ENCODE measurements around the gene SMURF1.

Gene SMURF1

GRCh38 chr7:99033765-99034164 is 110.1 kb downstream of the SMURF1 start:
- no peak overlapping the region for H3K27ac Mint-ChIP-seq
- DNase-seq: no peak
- H3K4me3 Mint-ChIP-seq: no peak overlapping the region
- H3K27me3 Mint-ChIP-seq: no peaks in the 10 kb centered on the region
- peaks cover 56% of the 10 kb centered on the region for H3K36me3 Mint-ChIP-seq
- H3K4me1 Mint-ChIP-seq: no peaks in the 10 kb centered on the region
- CTCF ChIA-PET: no interaction called here
- no peaks in the 10 kb centered on the region for H3K9me3 Mint-ChIP-seq

DNA sequence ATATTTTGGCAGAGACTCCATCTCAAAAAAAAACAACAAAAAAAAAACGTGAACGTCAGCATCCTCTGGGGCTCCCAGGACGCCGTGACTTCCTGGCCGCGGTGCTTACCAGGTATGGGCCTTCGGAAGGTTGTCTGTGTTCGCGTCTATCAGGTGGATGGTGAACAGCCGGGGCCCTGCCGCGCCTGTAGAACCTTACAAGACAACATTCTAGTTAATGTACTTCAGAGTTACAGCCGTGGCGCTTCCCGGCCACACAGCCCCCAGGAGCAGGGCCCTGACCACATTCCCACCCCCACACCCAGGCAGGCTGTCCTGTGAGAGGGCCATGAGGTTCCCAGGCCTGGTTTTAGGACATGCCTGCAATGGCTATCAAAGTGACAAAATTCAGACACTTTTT is 111.0 kb downstream of the SMURF1 start:
- DNase-seq: no peak
- Mint-ChIP-seq H3K27me3 (no peaks in the 10 kb centered on the region), H3K4me1 (no peaks in the 10 kb centered on the region), H3K27ac (no peak overlapping the region), H3K4me3 (no peak overlapping the region), H3K36me3 (peaks cover 50% of the 10 kb centered on the region), H3K9me3 (no peaks in the 10 kb centered on the region)
- CTCF ChIA-PET: no interaction called here

GRCh38 chr7:99031496-99031895 is 112.4 kb downstream of the SMURF1 start:
- Mint-ChIP-seq H3K9me3 (no peaks in the 10 kb centered on the region), H3K36me3 (peaks cover 41% of the 10 kb centered on the region), H3K27ac (no peak overlapping the region), H3K4me3 (no peak overlapping the region), H3K4me1 (no peaks in the 10 kb centered on the region), H3K27me3 (no peaks in the 10 kb centered on the region)
- CTCF ChIA-PET: no interaction called here
- no peak for DNase-seq

DNA sequence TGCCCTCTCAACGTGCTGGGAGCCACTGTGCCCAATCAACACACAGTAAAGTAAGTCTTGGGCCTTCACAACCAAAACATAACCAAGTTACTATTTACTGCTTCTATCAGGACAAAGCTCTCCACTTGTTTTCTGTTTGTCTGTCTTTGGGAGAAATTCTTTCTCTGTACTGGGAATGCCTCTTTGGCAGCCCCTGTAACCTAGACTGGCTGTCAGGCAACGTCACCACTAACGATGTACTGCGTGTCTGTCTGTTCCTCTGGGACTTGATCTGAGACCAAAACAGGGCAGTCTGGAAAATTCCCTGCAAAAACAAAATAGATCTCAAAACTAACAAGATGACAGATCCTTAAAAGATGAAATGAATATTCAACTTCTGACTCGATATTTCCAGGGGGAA is 113.0 kb downstream of the SMURF1 start:
- no peak for DNase-seq
- Mint-ChIP-seq H3K36me3 (peaks cover 36% of the 10 kb centered on the region), H3K27me3 (no peaks in the 10 kb centered on the region), H3K27ac (no peak overlapping the region), H3K4me3 (no peak overlapping the region), H3K4me1 (no peaks in the 10 kb centered on the region), H3K9me3 (no peaks in the 10 kb centered on the region)
- CTCF ChIA-PET: no interaction called here

- Mint-ChIP-seq H3K36me3 (peaks cover 31% of the 10 kb centered on the region), H3K27ac (no peak overlapping the region), H3K4me1 (no peaks in the 10 kb centered on the region), H3K27me3 (no peaks in the 10 kb centered on the region), H3K9me3 (no peaks in the 10 kb centered on the region), H3K4me3 (no peak overlapping the region)
- DNase-seq: no peak
- CTCF ChIA-PET: no interaction called here
Observed at GRCh38 chr7:99030457-99030856, 113.5 kb downstream of the SMURF1 start.

GRCh38 chr7:99029466-99030435 is 114.2 kb downstream of the SMURF1 start:
- CTCF ChIA-PET: no interaction called here
- Mint-ChIP-seq H3K27ac (no peak overlapping the region), H3K27me3 (no peaks in the 10 kb centered on the region)

GRCh38 chr7:99028261-99028973 is 115.5 kb downstream of the SMURF1 start:
- H3K27ac Mint-ChIP-seq: peak overlapping the region; percentile 49
- CTCF ChIA-PET: no interaction called here

More at GRCh38 chr7:99029466-99030435, 114.2 kb downstream of the SMURF1 start:
- Mint-ChIP-seq H3K4me1 (no peaks in the 10 kb centered on the region), H3K9me3 (no peaks in the 10 kb centered on the region), H3K4me3 (no peak overlapping the region), H3K36me3 (peaks cover 29% of the 10 kb centered on the region)
- DNase-seq: no peak

DNA sequence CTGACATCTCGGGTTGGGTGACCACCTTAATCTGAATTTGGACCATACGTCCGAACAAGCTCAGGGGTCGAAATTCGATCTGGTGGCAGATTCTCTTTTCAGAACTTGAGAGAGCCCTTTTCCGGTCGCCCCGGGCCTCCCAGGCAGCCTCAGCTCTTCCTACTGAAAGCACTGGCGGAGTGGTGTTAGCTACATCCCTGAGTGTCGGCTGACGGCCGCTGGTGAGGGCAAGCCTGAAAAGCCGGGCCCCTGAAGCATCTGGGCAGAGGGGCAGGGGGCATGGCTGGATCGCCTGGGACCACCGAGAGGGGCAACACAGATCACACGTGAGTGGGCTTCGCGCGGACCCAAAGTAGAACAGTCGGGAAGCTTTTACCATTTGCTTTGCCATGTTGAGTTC is 116.1 kb downstream of the SMURF1 start:
- Mint-ChIP-seq H3K27ac (peak overlapping the region; percentile 49), H3K36me3 (peaks cover 31% of the 10 kb centered on the region)
- CTCF ChIA-PET: no interaction called here

More at GRCh38 chr7:99028261-99028973, 115.5 kb downstream of the SMURF1 start:
- Mint-ChIP-seq H3K4me1 (no peaks in the 10 kb centered on the region), H3K4me3 (no peak overlapping the region), H3K9me3 (no peaks in the 10 kb centered on the region), H3K27me3 (no peaks in the 10 kb centered on the region), H3K36me3 (peaks cover 25% of the 10 kb centered on the region)
- DNase-seq: no peak

GRCh38 chr7:99027241-99027640 is 116.7 kb downstream of the SMURF1 start:
- CTCF ChIA-PET: no interaction called here
- DNase-seq: no peak
- Mint-ChIP-seq H3K36me3 (peaks cover 32% of the 10 kb centered on the region), H3K9me3 (no peaks in the 10 kb centered on the region), H3K27ac (no peak overlapping the region), H3K4me3 (no peak overlapping the region), H3K27me3 (no peaks in the 10 kb centered on the region), H3K4me1 (no peaks in the 10 kb centered on the region)

More for the DNA sequence above, 116.1 kb downstream of the SMURF1 start:
- DNase-seq: no peak
- Mint-ChIP-seq H3K9me3 (no peaks in the 10 kb centered on the region), H3K4me1 (no peaks in the 10 kb centered on the region), H3K27me3 (no peaks in the 10 kb centered on the region), H3K4me3 (no peak overlapping the region)

- no peak overlapping the region for H3K4me3 Mint-ChIP-seq
- H3K9me3 Mint-ChIP-seq: no peaks in the 10 kb centered on the region
- H3K36me3 Mint-ChIP-seq: peaks cover 32% of the 10 kb centered on the region
- no peaks in the 10 kb centered on the region for H3K27me3 Mint-ChIP-seq
- DNase-seq: no peak
- H3K4me1 Mint-ChIP-seq: no peaks in the 10 kb centered on the region
- CTCF ChIA-PET: interaction anchor here (0.5 kb wide), 1 partner anchor 322 kb away, joined by 3 read pairs; no protein-coding TSS in a partner anchor
- H3K27ac Mint-ChIP-seq: no peak overlapping the region
Observed at GRCh38 chr7:99024066-99024465, 119.8 kb downstream of the SMURF1 start.

DNA sequence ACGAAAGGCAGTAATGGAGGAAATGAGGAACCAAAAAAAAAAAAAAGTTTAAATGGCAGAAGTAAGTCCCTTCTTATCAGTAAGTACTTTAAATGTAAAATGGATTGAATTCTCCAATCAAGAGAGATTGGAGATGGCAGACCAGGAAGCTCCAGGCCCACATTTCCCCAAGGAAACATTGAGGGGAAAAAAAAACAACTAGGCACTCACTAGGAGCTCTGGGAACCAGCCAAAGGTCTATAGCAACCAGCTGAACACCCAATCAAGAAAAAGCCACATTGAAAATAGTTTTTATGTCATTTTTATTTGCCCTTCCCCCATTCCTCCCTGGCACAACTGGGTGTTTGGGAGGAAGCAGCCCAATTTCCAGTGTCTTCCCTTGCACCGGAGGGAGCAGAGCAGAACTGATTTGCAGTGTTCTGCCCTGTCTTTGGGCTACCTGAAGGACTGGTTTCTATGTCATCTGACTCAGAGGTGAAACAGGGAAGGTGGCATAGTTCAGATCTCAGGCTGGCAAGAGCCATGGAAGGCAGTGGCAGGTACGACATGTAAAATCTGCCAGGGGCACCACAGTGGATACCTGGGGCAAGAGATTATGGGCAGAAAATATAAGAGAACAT is 121.9 kb downstream of the SMURF1 start:
- no peak overlapping the region for H3K27ac Mint-ChIP-seq
- H3K27me3 Mint-ChIP-seq: no peaks in the 10 kb centered on the region
- no peak for DNase-seq
- CTCF ChIA-PET: no interaction called here
- no peak overlapping the region for H3K4me3 Mint-ChIP-seq
- H3K4me1 Mint-ChIP-seq: no peaks in the 10 kb centered on the region
- H3K36me3 Mint-ChIP-seq: peaks cover 31% of the 10 kb centered on the region
- no peaks in the 10 kb centered on the region for H3K9me3 Mint-ChIP-seq

DNA sequence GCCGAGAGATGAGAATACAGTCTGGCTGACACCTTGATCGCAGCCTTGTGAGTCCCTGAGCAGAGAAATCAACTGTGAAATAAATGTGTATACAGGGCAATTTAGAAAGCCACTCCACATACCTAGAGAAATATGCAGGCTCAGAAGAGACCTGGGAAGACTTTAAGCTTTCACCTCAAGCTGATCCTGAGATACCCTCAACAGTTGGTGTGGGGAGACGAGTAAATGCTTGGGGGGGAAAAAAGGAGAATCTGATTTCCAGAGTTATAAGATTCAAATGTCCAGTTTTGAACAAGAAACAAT is 123.5 kb downstream of the SMURF1 start:
- no peaks in the 10 kb centered on the region for H3K4me1 Mint-ChIP-seq
- DNase-seq: no peak
- H3K27me3 Mint-ChIP-seq: no peaks in the 10 kb centered on the region
- CTCF ChIA-PET: no interaction called here
- H3K36me3 Mint-ChIP-seq: peaks cover 43% of the 10 kb centered on the region
- no peak overlapping the region for H3K27ac Mint-ChIP-seq
- no peak overlapping the region for H3K4me3 Mint-ChIP-seq
- no peaks in the 10 kb centered on the region for H3K9me3 Mint-ChIP-seq

DNA sequence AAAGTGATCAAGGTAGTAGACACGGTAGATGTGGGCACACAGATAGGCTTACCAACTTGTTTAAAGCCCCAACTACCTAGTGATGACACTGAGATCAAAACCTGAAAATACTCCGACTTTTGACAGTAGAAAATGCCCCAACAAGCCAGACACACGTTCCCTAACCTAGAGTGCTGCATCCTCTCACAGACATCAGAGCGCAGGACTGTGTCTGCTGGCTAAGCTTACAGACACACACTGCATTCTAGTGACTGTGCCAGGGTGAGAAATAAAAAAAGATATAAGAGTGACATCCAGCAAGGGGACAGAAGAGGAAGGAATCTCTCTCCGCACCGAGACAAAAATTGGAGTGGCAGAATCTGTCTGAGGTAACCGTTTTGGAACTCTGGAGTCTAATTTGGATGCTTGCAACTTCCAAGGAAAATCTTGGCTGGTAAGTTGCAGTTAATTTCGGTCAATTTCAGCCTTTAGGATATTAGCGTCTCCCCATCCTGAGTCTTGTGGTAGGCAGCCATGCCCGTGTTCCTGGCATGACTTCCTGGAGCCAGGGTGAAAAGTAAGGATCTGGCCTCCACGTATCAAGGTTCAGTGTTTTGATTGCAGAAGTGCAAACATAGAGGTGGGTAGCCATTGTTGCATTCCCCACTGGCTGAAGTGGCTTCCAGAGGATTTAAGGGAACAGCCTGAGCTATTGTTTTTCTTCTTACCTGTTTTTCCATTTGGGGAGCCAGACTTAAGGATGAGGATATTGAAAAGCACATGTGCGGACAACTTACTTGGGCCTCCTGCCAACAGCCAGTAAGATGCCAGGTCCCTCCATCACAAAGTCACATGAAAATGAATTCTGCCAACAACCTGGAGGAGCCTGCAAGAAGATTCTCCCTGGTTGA is 124.1 kb downstream of the SMURF1 start:
- H3K4me1 Mint-ChIP-seq: no peaks in the 10 kb centered on the region
- no peak for DNase-seq
- peaks cover 48% of the 10 kb centered on the region for H3K36me3 Mint-ChIP-seq
- no peaks in the 10 kb centered on the region for H3K27me3 Mint-ChIP-seq
- no peak overlapping the region for H3K27ac Mint-ChIP-seq
- CTCF ChIA-PET: no interaction called here
- H3K9me3 Mint-ChIP-seq: no peaks in the 10 kb centered on the region
- no peak overlapping the region for H3K4me3 Mint-ChIP-seq

DNA sequence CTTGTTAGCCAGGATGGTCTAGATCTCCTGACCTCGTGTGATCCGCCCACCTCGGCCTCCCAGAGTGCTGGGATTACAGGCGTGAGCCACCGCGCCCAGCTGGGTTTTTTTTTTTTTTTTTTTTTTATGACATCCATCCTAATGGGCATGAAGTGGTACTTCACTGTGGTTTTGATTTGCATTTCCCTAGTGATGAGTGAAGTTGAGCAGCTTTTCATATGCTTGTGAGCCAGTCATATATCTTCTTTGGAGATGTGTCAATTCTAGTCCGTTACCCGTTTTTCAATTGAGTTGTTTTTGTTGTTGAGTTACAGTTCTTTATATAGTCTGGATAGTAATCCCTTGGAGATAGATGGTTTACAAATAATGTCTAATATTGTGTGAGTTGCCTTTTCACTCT is 127.7 kb downstream of the SMURF1 start:
- Mint-ChIP-seq H3K9me3 (no peaks in the 10 kb centered on the region), H3K36me3 (peaks cover 64% of the 10 kb centered on the region), H3K4me1 (no peaks in the 10 kb centered on the region), H3K27ac (no peak overlapping the region), H3K4me3 (no peak overlapping the region), H3K27me3 (no peaks in the 10 kb centered on the region)
- CTCF ChIA-PET: interaction anchor here (1.4 kb wide), 1 partner anchor 28 kb away, joined by 3 read pairs; no protein-coding TSS in a partner anchor
- DNase-seq: no peak

Data from activated naive CD4-positive, alpha-beta T cell treated with anti-CD3 and anti-CD28 coated beads, Interleukin-2, amount 10 ng/mL, durations not matched to agents 7 days and 5 days (primary cell).